ENCODE measurements around the gene CNIH4.

GRCh38 chr1:224425279-224425884 is 68.7 kb downstream of the CNIH4 start:
- no peak for TF ChIP-seq CTCF (IDR thresholded peaks at IDR 0.05)
- no peak for TF ChIP-seq POLR2A (IDR thresholded peaks at IDR 0.05)

Data from thyroid gland (tissue), 4 donors.